ENCODE results near the gene WDR3.

The WDR3 gene

DNA sequence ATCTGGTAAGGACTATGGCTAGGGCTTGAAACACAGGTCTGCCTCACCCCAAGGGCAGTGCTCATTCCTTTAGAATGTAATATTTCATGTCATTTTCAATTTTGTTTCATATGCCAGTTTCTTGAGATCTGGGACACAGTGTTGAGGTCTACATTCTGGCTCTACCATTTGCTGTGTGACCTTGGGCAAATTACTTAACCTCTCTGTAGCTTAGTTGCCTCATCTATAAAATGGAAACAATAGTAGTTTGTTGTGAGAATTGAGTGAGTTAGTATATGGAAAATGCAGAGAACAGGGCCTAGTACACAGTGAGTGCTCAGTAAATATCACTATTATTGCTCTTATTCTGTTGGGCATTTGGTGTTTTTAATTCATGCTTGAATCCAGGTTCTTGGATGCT, 84.4 kb downstream of the WDR3 start:
- TF ChIP-seq, protein P1, sequence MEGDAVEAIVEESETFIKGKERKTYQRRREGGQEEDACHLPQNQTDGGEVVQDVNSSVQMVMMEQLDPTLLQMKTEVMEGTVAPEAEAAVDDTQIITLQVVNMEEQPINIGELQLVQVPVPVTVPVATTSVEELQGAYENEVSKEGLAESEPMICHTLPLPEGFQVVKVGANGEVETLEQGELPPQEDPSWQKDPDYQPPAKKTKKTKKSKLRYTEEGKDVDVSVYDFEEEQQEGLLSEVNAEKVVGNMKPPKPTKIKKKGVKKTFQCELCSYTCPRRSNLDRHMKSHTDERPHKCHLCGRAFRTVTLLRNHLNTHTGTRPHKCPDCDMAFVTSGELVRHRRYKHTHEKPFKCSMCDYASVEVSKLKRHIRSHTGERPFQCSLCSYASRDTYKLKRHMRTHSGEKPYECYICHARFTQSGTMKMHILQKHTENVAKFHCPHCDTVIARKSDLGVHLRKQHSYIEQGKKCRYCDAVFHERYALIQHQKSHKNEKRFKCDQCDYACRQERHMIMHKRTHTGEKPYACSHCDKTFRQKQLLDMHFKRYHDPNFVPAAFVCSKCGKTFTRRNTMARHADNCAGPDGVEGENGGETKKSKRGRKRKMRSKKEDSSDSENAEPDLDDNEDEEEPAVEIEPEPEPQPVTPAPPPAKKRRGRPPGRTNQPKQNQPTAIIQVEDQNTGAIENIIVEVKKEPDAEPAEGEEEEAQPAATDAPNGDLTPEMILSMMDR (IDR thresholded peaks at IDR 0.05) = no peak
- H3K9me3 ChIP-seq (ENCODE audit: control insufficient read depth, low read length) = no peaks in the 10 kb centered on the region
- H3K4me1 ChIP-seq = peaks cover 5% of the 10 kb centered on the region
- no peak overlapping the region for H3K4me2 ChIP-seq (ENCODE audit: low read length)
- no peaks in the 10 kb centered on the region for H3K27me3 ChIP-seq (ENCODE audit: control insufficient read depth, insufficient read depth, low read length)
- H3K9ac ChIP-seq = no peak overlapping the region
- H3K79me2 ChIP-seq = no peaks in the 10 kb centered on the region
- no peak overlapping the region for H2AFZ ChIP-seq
- H3K27ac ChIP-seq = no peak overlapping the region
- no peak overlapping the region for H3K4me3 ChIP-seq (ENCODE audit: low read depth, low read length)
- no peaks in the 10 kb centered on the region for H3K36me3 ChIP-seq (ENCODE audit: control insufficient read depth, insufficient read depth, low read length)
